GM10847 (cell line): ENCODE data around the gene GAB2.

Experiments
- POLR2A ChIP-seq: IDR thresholded peaks from 2 replicates; pipeline ENCODE4 v1.6.1; 2011; ENCODE audit not compliant: insufficient read length; ENCODE audit errors: extremely low read depth

Gene GAB2

DNA sequence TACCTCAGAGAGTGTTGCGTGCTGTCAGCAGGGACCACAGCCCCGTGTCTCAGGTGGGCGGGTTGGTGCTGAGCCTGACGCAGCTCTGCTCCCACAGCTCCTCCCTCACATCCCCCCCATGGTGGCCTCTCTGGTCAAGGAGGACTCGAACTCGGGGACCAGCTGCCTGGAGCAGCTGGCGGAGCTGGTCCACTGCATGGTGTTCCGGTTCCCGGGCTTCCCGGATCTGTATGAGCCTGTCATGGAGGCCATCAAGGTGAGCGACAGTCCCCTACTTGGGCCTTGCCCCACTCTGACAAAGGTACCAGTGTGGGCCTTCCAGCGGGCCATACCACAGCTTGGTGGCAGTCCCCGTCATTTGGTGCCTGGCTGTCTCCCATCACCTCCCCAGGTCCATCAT, 217.1 kb downstream of the GAB2 start:
- TF ChIP-seq POLR2A: no peak

DNA sequence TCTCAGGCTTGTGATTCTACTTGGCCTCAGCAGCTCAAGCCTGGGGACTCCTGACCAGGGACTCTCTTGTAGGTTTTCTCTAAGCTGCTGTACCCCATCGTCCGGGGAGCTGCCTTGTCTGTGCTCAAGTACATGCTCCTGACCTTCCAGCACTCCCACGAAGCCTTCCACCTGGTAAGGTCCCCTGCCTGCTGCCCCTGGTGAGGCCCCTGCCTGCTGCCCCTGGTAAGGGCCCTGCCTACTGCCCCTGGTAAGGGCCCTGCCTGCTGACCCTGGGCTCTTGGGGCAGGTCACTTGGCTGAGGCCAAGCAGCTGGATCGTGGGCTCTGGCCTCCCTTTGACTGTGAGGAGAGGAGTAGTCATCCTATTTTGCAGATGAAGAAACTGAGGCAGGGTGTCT, 217.6 kb downstream of the GAB2 start:
- TF ChIP-seq POLR2A: no peak

DNA sequence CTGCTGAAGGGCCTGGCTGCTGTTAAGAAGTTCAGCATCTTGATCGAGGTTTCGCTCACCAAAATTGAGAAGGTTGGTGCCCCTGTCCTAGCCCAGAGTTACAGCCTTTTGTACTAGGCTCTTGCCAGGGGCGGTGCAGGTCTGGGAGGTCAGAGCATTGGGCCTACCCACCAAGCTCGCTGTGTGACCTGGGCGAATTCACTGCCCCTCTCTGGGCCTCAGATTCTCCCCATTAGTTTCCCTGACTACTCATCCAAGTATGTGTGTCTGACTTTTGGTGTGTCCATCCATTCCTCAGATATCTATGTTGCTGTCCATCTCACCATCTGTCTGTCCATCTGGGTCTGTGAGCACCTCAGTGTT, 218.0 kb downstream of the GAB2 start:
- TF ChIP-seq POLR2A: no peak

DNA sequence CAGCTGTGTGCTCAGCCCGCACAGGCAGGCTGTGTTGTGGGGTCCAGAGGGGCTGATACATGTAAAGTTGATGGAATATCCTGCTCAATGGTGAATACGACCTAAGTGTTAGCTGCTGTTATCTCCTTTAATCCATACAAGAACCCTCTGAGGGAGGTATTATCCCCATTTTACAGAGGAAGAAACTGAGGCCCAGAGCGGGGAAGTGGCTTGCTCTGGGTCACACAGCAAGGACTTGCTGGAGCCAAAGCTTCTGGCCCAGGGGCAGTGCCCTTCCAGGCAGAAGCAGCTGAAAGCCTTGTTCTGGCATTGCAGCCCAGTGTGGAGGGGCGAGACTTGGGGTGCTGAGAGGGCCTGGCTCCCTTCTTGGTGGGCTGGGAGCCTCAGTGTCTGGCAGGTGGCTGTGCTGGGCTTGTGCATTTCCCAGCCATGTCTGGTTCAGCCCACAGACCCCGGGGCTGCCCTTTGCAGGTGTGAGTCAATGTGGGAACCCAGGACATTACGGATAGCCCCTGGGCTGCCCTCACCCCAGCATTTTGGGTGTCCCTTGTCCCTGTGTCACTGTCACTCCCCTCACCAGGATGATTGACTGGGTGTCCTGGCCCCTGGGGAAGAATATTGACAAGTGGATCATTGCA, 218.5 kb downstream of the GAB2 start:
- no peak for TF ChIP-seq POLR2A

DNA sequence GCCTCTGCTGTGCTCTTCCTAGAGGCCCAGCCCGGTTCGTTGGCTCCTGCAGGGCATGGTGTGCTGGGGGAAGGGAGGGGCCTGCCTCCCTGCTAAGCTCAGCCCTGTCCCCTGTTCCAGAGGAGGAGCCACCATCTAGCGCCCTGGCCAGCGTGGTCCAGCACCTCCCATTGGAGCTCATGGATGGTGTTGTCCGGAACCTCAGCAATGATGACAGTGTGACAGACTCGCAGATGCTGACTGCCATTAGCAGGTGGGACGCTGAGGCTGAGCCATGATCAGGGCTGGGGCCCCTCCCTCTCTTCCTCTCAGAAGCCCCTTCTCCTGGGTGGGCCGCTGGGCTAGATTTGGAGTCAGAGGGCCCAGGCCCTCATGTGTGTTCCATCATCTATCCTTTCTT, 219.8 kb downstream of the GAB2 start:
- TF ChIP-seq POLR2A: no peak

DNA sequence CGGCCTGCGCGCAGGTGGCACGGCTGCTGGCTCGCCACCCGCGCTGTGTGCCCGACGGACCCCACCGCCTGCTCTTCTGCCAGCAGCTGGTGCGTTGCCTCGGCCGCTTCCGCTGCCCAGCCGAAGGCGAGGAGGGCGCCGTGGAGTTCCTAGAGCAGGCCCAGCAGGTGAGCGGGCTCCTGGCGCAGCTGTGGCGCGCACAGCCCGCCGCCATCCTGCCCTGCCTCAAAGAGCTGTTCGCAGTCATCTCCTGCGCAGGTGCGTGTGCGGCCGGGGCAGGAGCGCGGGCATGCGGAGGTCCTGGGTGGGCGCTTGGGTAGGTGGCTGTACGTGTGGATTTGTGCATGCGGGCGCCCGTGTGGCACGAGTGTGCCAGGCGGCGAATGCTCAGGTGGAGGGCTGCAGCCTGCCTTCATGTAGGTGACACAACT, 220.9 kb downstream of the GAB2 start:
- TF ChIP-seq POLR2A: no peak

DNA sequence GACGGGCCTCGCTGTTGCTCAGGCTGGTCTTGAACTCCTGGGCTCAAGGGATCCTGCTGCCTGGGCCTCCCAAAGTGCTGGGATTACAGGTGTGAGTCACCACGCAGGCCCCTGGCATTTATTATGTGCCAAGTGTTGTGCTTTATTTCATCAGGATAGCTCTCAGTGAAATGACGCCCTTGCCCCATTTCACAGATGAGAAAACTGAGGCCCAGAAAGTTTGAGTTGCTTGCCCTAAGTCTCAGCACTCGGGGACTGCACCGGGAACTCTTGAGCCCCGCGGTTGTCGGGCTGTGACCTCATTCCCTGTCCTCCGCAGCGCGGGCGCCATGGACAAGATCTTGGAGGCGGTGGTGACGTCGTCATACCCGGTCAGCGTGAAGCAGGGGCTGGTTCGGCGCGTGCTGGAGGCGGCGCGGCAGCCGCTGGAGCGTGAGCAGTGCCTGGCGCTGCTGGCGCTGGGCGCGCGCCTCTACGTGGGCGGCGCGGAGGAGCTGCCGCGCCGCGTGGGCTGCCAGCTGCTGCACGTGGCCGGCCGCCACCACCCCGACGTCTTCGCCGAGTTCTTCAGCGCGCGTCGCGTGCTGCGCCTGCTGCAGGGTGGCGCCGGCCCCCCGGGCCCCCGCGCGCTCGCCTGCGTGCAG, 221.6 kb downstream of the GAB2 start:
- no peak for TF ChIP-seq POLR2A

DNA sequence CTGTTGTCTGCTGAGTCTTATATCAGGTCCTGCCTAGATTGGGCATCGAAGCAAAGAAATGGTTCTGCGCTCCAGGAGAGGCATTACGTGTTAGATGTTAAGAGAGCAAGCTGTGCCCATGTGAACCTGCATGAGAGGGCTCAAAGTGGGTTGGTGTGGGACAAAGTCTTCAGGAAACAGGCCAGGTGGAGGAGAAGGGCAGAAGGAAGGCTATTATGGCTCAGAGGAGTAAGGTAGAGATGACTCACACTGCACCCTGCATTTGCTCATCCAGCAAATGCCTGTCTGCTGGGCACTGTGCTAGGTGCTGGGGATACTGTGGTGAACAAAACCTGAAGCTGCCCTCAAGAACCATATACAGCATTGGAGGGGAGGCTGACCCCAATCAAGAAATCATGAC, 223.1 kb downstream of the GAB2 start:
- no peak for TF ChIP-seq POLR2A

DNA sequence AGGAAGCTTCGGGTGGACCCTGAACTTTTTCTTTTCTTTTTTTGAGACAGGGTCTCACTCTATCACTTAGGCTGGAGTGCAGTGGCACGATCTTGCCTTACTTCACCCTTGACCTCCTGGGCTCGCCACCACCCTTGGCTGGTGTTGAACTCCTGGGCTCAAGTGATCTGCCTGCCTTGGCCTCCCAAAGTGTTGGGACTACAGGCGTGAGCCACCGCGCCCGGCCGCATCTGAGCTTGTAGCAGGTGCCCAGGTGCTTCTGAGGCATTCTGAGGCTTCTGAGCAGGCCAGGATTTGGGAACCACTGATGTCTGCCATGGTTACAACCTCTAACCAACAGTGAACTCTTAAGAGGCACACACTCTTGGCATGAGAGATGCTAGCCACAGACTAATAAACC, 223.8 kb downstream of the GAB2 start:
- TF ChIP-seq POLR2A: no peak

DNA sequence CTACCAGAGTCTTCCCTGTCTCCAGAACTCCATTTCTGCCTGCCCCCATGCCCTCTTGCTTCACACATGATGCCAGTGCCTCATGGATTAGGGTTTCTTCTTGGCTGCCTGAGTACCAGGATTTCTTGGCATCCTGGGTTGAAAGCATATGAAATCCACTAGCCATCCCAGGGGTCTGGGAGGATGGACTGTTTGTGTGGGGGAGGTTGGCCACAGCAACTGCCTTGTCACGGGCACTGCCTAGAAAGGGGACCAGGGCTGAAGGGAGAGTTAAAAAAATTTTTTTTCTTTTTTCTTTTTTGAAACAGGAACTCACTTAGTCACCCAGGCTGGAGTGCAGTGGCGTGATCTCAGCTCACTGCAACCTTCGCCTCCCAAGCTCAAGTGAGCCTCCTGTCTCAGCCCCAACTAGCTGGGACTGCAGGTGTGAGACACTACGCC, 224.7 kb downstream of the GAB2 start:
- TF ChIP-seq POLR2A: no peak

DNA sequence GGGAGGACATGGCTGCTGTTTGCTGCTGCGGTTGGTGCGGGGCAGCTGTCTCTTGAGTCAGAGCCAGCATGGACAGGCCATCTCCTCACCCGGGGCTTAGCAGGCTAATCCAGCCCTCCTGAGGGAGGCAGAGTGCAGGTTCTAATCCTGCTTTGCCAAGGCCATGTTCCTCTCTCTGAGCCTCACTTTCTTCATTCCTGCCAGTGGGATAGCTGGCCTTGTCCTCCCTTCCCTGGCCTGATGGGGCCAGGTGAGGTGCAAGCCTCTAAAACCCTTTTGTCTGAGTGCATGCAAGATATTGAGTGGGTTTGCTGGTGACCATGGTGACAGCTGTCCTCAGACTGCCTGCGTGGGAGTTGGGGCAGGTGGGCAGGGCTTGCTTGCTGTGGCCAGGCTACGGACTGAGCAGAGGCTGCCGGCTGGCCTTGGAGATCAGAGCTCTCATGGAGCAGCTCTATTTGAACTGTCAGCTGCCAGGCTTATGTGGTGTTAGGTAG, 225.3 kb downstream of the GAB2 start:
- TF ChIP-seq POLR2A: no peak

DNA sequence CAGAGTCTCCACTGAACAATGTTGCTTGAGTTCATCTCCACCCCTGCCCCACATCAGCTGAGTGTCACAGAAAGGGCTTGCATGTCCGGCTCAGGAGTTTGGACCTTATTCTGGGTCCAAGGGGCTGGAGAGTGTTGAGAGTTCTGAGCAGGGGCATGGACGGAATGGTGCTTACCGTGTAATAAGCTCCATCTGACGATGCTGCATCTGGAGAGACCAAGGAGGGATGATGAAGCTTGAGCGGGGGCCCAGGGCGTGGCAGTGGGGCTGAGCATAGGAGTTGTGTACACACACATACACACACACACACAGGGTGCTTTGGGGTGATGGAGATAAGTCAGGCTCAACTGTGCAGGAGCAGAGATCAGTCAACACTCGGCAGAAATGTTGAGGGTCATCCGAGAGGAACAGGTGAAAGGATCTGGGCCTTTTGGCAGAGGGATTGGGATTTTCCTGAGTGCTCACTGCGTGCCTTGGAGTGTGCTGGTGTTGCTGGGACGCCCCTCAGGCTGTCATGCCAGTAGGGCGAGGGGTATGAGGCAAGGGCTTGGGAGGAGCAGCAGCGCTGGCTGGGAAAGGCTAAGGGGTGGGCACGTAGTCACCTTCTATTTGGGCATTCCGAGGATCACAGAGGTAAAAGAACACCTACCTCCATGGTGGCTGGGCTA, 226.6 kb downstream of the GAB2 start:
- no peak for TF ChIP-seq POLR2A

DNA sequence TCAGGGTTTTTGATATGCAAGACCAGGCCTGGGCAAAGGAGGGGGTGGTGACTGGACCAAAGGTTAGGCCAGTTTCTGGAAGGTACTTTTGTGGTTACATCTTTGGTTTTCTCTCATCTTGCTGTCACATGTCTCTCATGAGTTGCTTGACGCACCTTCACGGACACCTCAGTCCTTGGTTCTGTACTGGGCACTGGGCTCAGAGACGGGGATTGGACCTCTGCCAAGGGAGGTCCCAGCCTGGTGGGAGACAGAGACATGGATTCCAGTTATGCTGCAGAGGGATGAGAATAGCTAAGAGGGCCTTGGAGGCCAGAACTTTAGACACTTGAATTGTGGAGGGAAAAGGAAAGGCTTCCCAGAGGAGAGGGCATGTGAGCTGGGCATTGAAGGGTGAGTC, 227.2 kb downstream of the GAB2 start:
- no peak for TF ChIP-seq POLR2A

DNA sequence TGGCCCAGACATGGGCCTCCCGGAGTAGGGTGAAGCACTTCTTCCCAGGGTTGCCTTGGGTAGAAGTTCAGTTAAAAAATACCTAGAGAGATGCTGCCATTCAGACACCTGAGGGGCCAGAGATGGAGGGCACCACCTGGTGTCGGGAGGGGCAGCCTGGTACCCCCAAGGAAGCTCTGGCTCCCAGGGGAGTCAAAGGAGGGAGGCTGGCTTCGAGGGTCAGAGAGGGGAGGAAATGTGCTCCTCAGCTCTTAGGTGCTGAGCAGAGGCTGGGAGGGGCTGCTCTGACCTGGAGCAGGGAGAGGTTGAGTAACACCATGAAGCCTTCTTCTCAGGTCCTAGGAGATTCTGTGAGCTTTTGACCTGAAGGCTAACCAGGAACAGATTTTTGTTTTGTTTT, 227.8 kb downstream of the GAB2 start:
- no peak for TF ChIP-seq POLR2A

DNA sequence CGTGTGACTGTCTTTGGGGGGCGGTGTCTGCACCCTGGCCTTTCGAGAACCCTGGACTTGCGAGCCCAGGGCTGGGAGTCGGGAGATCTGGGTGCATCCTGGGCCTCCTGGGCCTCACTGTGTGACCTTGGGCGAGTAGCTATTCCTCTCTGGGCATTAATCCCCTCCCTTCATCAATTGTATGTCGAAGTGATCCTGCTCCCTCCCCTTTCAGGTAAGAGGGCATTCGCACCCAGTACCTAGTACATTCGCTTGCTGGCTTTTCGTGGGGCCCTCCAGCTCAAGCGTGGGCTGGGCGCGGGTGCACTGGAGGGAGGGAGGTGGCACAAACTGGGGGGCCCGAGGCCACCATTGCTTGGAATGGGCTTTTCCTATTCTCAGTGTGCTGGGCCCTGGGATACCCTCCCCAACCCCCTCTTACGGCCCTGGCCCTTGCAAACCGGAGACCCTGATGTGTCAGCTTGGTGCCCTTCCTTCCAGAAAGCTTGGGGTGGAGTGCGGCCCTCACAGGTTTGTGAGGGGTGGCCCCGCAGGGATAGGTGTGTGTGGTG, 228.4 kb downstream of the GAB2 start:
- TF ChIP-seq POLR2A: no peak
